GM10847 (cell line): ENCODE data around the gene AKAP13.

ENCODE experiments used
- POLR2A ChIP-seq: IDR thresholded peaks from 2 replicates; pipeline ENCODE4 v1.6.1; 2011; ENCODE audit not compliant: insufficient read length; ENCODE audit errors: extremely low read depth

AKAP13 gene

GRCh38 chr15:85386261-85386660, 5.9 kb downstream of the AKAP13 start:
- no peak for TF ChIP-seq POLR2A

- no peak for TF ChIP-seq POLR2A
These were observed 8.3 kb downstream of the AKAP13 start for GRCh38 chr15:85388566-85389305.

- TF ChIP-seq POLR2A, result no peak
These were observed 8.9 kb downstream of the AKAP13 start for GRCh38 chr15:85389306-85389650.

- no peak for TF ChIP-seq POLR2A
These were observed 9.4 kb downstream of the AKAP13 start for GRCh38 chr15:85389772-85390171.

- no peak for TF ChIP-seq POLR2A
These were observed 12.8 kb downstream of the AKAP13 start for GRCh38 chr15:85393210-85393609.

GRCh38 chr15:85394554-85395333, 14.3 kb downstream of the AKAP13 start:
- TF ChIP-seq POLR2A, result no peak

- TF ChIP-seq POLR2A, result no peak
These were observed 16.2 kb downstream of the AKAP13 start for GRCh38 chr15:85396554-85396953.

- no peak for TF ChIP-seq POLR2A
These were observed 16.7 kb downstream of the AKAP13 start for GRCh38 chr15:85397151-85397550.

- TF ChIP-seq POLR2A, result no peak
These were observed 17.5 kb downstream of the AKAP13 start for GRCh38 chr15:85397926-85398325.

GRCh38 chr15:85398822-85399221, 18.4 kb downstream of the AKAP13 start:
- TF ChIP-seq POLR2A, result no peak

- TF ChIP-seq POLR2A, result no peak
These were observed 19.2 kb downstream of the AKAP13 start for GRCh38 chr15:85399627-85400026.

GRCh38 chr15:85400606-85401005, 20.2 kb downstream of the AKAP13 start:
- no peak for TF ChIP-seq POLR2A

GRCh38 chr15:85401108-85401774, 20.8 kb downstream of the AKAP13 start:
- TF ChIP-seq POLR2A, result no peak

- no peak for TF ChIP-seq POLR2A
These were observed 21.9 kb downstream of the AKAP13 start for GRCh38 chr15:85402195-85402881.

- TF ChIP-seq POLR2A, result no peak
These were observed 23.3 kb downstream of the AKAP13 start for GRCh38 chr15:85403745-85404144.
